ENCODE results near the gene UQCR11.

The UQCR11 gene

GRCh38 chr19:1619703-1620102, 14.4 kb upstream of the UQCR11 start:
- peaks cover 97% of the 10 kb centered on the region for H3K36me3 ChIP-seq (ENCODE audit: insufficient read depth, low read length)
- H2AFZ ChIP-seq (ENCODE audit: low read depth, low read length), result no peak overlapping the region
- H3K27me3 ChIP-seq (ENCODE audit: insufficient read depth, low read length, poor library complexity), result no peaks in the 10 kb centered on the region
- no peak for ATAC-seq (ENCODE audit: insufficient read depth, low read depth)
- no peaks in the 10 kb centered on the region for H3K4me1 ChIP-seq (ENCODE audit: insufficient read depth, low read length)
- no peaks in the 10 kb centered on the region for H3K9me3 ChIP-seq (ENCODE audit: insufficient read depth, low read length, severe bottlenecking)
- no peak overlapping the region for H3K4me3 ChIP-seq (ENCODE audit: low read depth in 1 of 2, low read length in 2 of 2)
- no peak for DNase-seq
- no peak overlapping the region for H3K4me2 ChIP-seq (ENCODE audit: insufficient read depth, low read length)
- H3K79me2 ChIP-seq (ENCODE audit: insufficient read depth, low read length), result peaks cover 38% of the 10 kb centered on the region
- H3K27ac ChIP-seq (ENCODE audit: low read length), result no peak overlapping the region
- no peak overlapping the region for H3K9ac ChIP-seq (ENCODE audit: low read depth, low read length)
- peaks cover 68% of the 10 kb centered on the region for H4K20me1 ChIP-seq (ENCODE audit: insufficient read depth, low read length)
- TF ChIP-seq CTCF (IDR thresholded peaks at IDR 0.05; ENCODE audit: borderline replicate concordance, extremely low read depth, low read length, poor library complexity, severe bottlenecking), result no peak
- TF ChIP-seq EZH2 (IDR thresholded peaks at IDR 0.05; ENCODE audit: borderline replicate concordance, low read depth, low read length, severe bottlenecking), result no peak

- Histone ChIP-seq H3K4me3 (ENCODE audit: low read depth in 1 of 2, low read length in 2 of 2) (no peak overlapping the region), H3K27ac (ENCODE audit: low read length) (no peak overlapping the region), H3K79me2 (ENCODE audit: insufficient read depth, low read length) (peaks cover 34% of the 10 kb centered on the region), H3K27me3 (ENCODE audit: insufficient read depth, low read length, poor library complexity) (no peaks in the 10 kb centered on the region), H3K9me3 (ENCODE audit: insufficient read depth, low read length, severe bottlenecking) (no peaks in the 10 kb centered on the region), H4K20me1 (ENCODE audit: insufficient read depth, low read length) (peaks cover 68% of the 10 kb centered on the region), H3K4me2 (ENCODE audit: insufficient read depth, low read length) (no peak overlapping the region), H3K36me3 (ENCODE audit: insufficient read depth, low read length) (peaks cover 97% of the 10 kb centered on the region), H3K4me1 (ENCODE audit: insufficient read depth, low read length) (no peaks in the 10 kb centered on the region), H3K9ac (ENCODE audit: low read depth, low read length) (no peak overlapping the region), H2AFZ (ENCODE audit: low read depth, low read length) (no peak overlapping the region)
- no peak for TF ChIP-seq CTCF (IDR thresholded peaks at IDR 0.05; ENCODE audit: borderline replicate concordance, extremely low read depth, low read length, poor library complexity, severe bottlenecking)
- no peak for TF ChIP-seq EZH2 (IDR thresholded peaks at IDR 0.05; ENCODE audit: borderline replicate concordance, low read depth, low read length, severe bottlenecking)
- DNase-seq, result no peak
- no peak for ATAC-seq (ENCODE audit: insufficient read depth, low read depth)
Measured at GRCh38 chr19:1619094-1619439, 13.8 kb upstream of the UQCR11 start.

- H3K4me2 ChIP-seq (ENCODE audit: insufficient read depth, low read length), result no peak overlapping the region
- peak; percentile 67 for ATAC-seq (ENCODE audit: insufficient read depth, low read depth)
- peaks cover 71% of the 10 kb centered on the region for H4K20me1 ChIP-seq (ENCODE audit: insufficient read depth, low read length)
- TF ChIP-seq CTCF (IDR thresholded peaks at IDR 0.05; ENCODE audit: borderline replicate concordance, extremely low read depth, low read length, poor library complexity, severe bottlenecking) (peak; percentile 49), EZH2 (IDR thresholded peaks at IDR 0.05; ENCODE audit: borderline replicate concordance, low read depth, low read length, severe bottlenecking) (no peak)
- H3K4me1 ChIP-seq (ENCODE audit: insufficient read depth, low read length), result no peaks in the 10 kb centered on the region
- peaks cover 97% of the 10 kb centered on the region for H3K36me3 ChIP-seq (ENCODE audit: insufficient read depth, low read length)
- no peaks in the 10 kb centered on the region for H3K27me3 ChIP-seq (ENCODE audit: insufficient read depth, low read length, poor library complexity)
- peaks cover 34% of the 10 kb centered on the region for H3K79me2 ChIP-seq (ENCODE audit: insufficient read depth, low read length)
- no peaks in the 10 kb centered on the region for H3K9me3 ChIP-seq (ENCODE audit: insufficient read depth, low read length, severe bottlenecking)
- no peak overlapping the region for H3K27ac ChIP-seq (ENCODE audit: low read length)
- no peak overlapping the region for H3K9ac ChIP-seq (ENCODE audit: low read depth, low read length)
- H3K4me3 ChIP-seq (ENCODE audit: low read depth in 1 of 2, low read length in 2 of 2), result no peak overlapping the region
- H2AFZ ChIP-seq (ENCODE audit: low read depth, low read length), result no peak overlapping the region
- peak; percentile 35 for DNase-seq
Measured at GRCh38 chr19:1618157-1619093, 13.2 kb upstream of the UQCR11 start.

All from DND-41 (cell line).